Measurements from ENCODE around the gene DNHD1.

The DNHD1 gene

DNA sequence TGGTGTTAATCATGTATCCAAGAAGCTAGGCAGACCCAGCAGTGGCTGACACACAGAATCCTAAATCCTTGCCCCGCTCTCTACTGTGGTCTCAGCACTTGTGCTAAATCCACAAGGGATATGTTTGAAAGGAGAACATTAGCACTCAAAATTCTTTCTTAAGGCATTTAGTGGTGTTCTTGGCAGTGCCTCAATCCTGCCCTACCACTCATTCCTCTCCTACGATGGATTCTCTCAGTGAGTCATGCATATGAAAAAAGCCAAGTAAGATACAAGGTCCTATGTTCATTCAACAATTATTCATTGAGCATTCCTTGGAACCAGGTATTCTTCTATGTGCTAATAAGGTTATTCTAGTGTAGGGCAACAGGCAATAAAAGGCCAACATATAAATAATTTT is 75.1 kb downstream of the DNHD1 start:
- Mint-ChIP-seq H3K36me3 (ENCODE audit: low read depth) (peaks cover 30% of the 10 kb centered on the region), H3K4me3 (no peak overlapping the region)

DNA sequence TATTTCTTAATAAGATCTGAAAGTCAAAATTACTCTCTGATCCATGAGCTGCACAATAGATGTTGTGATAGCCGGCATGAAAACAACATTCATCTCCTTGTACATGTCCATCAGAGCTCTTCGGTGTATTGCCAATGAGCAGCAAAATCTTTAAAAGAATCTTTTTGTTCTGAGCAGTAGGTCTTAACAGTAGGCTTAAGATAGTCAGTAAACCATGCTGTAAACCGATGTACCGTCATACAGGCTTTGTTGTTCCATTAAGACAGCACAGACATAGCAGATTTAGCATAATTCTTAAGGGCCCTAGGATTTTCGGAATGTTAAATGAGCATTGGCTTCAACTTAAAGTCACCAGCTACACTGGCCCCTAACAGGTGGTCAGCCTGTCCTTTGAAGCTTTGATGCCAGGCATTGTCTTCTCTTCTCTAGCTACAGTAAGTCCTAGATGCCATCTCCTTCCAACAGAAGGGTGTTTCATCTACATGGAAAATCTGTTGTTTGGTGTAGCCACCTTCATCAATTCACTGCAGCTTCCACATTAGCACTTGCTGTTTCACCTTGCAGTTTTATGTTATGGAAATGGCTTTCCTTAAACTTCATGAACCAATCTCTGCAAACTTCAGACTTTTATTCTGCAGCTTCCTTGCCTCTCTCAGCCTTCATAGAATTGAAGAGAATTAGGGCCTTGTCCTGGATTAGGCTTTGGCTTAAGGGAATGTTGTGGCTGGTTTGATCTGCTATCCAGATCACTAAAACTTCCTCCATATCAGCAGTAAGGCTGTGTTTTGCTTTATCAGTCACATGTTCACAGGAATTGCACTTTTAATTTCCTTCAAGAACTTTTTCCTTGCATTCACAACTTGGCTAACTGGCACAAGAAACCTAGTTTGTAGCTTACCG is 78.0 kb downstream of the DNHD1 start:
- Mint-ChIP-seq H3K9me3 (no peaks in the 10 kb centered on the region), H3K27ac (no peak overlapping the region), H3K27me3 (ENCODE audit: low read depth, poor library complexity) (peaks cover 4% of the 10 kb centered on the region), H3K4me3 (no peak overlapping the region), H3K4me1 (no peaks in the 10 kb centered on the region), H3K36me3 (ENCODE audit: low read depth) (peaks cover 21% of the 10 kb centered on the region)
- TF ChIP-seq, protein P1, sequence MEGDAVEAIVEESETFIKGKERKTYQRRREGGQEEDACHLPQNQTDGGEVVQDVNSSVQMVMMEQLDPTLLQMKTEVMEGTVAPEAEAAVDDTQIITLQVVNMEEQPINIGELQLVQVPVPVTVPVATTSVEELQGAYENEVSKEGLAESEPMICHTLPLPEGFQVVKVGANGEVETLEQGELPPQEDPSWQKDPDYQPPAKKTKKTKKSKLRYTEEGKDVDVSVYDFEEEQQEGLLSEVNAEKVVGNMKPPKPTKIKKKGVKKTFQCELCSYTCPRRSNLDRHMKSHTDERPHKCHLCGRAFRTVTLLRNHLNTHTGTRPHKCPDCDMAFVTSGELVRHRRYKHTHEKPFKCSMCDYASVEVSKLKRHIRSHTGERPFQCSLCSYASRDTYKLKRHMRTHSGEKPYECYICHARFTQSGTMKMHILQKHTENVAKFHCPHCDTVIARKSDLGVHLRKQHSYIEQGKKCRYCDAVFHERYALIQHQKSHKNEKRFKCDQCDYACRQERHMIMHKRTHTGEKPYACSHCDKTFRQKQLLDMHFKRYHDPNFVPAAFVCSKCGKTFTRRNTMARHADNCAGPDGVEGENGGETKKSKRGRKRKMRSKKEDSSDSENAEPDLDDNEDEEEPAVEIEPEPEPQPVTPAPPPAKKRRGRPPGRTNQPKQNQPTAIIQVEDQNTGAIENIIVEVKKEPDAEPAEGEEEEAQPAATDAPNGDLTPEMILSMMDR (IDR thresholded peaks at IDR 0.05): no peak
- DNase-seq: no peak

More for the DNA sequence above, 75.1 kb downstream of the DNHD1 start:
- DNase-seq: no peak
- peaks cover 2% of the 10 kb centered on the region for H3K27me3 Mint-ChIP-seq (ENCODE audit: low read depth, poor library complexity)
- peaks cover 5% of the 10 kb centered on the region for H3K4me1 Mint-ChIP-seq
- no peak overlapping the region for H3K27ac Mint-ChIP-seq
- TF ChIP-seq, protein P1 (IDR thresholded peaks at IDR 0.05): no peak
- no peaks in the 10 kb centered on the region for H3K9me3 Mint-ChIP-seq

DNA sequence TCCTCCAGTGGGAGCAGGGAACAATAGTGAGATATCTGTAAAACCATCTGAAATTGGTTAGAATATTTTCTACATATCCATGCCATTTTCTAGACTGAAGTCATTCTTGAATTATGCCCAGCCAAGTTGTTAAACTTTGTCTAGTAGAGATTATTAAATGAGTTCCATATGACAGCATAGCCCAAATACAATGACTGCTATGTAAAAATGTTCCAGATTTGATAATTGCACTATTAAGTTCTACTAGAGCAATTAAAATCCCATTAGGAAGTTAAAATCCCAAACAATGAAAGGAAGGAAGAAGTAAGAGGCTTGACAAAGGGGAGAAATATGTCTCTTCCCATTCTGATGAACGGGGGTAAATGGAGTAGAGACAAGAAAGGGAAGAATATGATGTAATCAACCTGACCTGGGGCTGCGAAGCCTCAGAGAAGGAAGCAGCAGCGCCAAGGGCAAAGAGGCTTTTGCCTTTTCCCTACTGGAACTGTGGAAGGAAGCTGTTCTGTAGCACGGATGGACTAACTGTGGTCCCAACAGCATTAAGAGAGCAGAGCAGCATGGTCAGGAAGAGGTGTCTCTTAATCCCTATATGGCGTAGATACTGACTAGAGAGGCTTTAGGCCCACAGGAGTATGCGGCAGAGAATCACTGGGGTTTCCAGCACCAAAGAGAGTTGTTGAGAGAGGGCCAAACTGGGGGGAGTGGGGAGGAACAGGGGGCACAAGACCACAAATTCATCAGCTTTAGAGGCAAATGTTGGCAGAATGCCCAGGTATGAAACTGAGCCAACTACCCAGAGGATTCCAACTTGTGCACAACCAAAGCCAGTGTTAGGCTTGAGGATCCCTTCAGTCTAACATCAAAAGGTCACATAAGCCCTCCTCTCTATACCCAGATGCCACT is 79.6 kb downstream of the DNHD1 start:
- H3K9me3 Mint-ChIP-seq: peaks cover 8% of the 10 kb centered on the region
- peaks cover 28% of the 10 kb centered on the region for H3K36me3 Mint-ChIP-seq (ENCODE audit: low read depth)
- no peak for DNase-seq
- TF ChIP-seq, protein P1 (IDR thresholded peaks at IDR 0.05): no peak
- H3K4me1 Mint-ChIP-seq: no peaks in the 10 kb centered on the region
- peaks cover 4% of the 10 kb centered on the region for H3K27me3 Mint-ChIP-seq (ENCODE audit: low read depth, poor library complexity)
- no peak overlapping the region for H3K4me3 Mint-ChIP-seq
- H3K27ac Mint-ChIP-seq: no peak overlapping the region

DNA sequence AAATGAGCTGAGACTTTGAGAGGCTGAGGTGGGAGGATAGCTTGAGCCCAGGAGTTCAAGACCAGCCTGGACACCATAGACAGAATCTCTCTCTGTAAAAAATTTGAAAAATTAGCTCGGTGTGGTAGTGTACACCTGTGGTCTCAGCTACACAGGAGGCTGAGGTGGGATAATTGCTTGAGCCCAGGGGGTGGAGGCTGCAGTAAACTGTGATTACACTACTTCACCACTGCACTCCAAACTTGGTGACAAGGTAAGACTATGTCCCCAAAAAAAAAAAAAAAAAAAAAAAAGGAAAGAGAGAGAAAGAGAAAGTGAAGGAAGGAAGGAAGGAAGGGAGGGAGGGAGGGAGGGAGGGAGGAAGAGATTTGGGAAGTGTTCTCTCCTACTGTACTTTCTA is 81.1 kb downstream of the DNHD1 start:
- Mint-ChIP-seq H3K4me3 (no peak overlapping the region), H3K9me3 (peaks cover 22% of the 10 kb centered on the region)

DNA sequence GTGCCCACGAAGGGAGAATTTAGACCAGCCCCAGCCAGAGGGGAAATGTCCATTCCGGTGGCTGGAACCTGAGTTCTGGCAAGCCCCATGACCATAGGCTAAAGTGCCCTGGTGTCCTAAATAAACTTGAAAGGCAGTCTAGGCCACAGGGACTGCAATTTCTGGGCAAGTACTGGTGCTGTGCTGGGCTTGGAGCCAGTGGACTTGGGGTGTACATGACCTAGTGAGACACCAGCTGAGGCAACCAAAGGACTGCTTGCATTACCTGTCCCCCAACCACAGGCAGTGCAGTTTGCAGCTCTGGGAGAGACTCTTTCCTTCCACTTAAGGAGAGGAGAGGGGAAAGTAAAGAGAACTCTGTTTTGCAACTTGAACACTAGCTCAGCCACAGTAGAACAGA is 82.6 kb downstream of the DNHD1 start:
- Mint-ChIP-seq H3K27ac (no peak overlapping the region), H3K36me3 (ENCODE audit: low read depth) (peaks cover 43% of the 10 kb centered on the region), H3K4me3 (no peak overlapping the region), H3K4me1 (no peaks in the 10 kb centered on the region), H3K9me3 (peaks cover 38% of the 10 kb centered on the region), H3K27me3 (ENCODE audit: low read depth, poor library complexity) (peaks cover 7% of the 10 kb centered on the region)
- no peak for DNase-seq
- TF ChIP-seq, protein P1 (IDR thresholded peaks at IDR 0.05): no peak

More for the DNA sequence above, 81.1 kb downstream of the DNHD1 start:
- TF ChIP-seq, protein P1 (IDR thresholded peaks at IDR 0.05): no peak
- no peak for DNase-seq
- Mint-ChIP-seq H3K4me1 (no peaks in the 10 kb centered on the region), H3K27ac (no peak overlapping the region), H3K27me3 (ENCODE audit: low read depth, poor library complexity) (peaks cover 7% of the 10 kb centered on the region), H3K36me3 (ENCODE audit: low read depth) (peaks cover 27% of the 10 kb centered on the region)

All from nephron progenitor cell (in vitro differentiated cells).